ENCODE measurements around the gene ENTPD5.

DNA sequence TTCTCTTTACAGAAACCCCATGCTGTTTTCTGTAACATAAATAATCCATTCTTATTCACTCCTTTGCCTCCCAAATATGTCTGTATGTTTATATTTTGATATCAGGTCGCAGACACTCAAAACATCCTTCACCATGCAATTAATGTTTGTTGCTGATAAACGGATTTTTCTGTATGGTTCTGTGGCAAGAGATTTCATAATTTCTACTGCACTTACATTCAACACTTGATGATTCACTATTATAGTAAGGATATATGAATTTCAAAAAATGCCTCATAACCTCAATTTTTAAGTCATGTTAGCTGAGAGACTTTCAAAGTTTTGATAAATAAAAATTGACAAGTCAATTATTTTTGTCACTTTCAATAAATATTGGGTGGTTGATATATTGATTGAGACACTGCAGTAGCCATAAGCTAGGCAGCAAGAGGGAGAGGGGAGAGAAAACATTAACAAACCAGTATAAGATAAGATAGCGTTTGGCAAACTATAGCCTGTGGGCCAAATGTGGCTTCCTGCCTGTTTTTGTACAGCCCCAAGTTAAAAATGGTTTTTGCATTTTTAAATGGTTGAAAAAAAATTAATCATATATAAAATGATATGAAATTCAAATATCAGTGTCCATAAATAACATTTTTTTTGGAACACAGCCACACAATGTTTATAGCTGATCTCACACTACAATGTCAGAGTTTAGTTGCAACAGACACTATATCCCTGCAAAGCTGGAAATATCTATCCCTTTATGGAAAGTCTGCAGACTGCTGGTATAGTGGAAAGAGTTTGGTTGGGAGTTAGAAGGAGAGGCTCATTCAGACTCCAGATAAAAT is 46.9 kb upstream of the ENTPD5 start:
- TF ChIP-seq, protein P1, sequence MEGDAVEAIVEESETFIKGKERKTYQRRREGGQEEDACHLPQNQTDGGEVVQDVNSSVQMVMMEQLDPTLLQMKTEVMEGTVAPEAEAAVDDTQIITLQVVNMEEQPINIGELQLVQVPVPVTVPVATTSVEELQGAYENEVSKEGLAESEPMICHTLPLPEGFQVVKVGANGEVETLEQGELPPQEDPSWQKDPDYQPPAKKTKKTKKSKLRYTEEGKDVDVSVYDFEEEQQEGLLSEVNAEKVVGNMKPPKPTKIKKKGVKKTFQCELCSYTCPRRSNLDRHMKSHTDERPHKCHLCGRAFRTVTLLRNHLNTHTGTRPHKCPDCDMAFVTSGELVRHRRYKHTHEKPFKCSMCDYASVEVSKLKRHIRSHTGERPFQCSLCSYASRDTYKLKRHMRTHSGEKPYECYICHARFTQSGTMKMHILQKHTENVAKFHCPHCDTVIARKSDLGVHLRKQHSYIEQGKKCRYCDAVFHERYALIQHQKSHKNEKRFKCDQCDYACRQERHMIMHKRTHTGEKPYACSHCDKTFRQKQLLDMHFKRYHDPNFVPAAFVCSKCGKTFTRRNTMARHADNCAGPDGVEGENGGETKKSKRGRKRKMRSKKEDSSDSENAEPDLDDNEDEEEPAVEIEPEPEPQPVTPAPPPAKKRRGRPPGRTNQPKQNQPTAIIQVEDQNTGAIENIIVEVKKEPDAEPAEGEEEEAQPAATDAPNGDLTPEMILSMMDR (IDR thresholded peaks at IDR 0.05), result no peak
- no peak for TF ChIP-seq POLR2A (IDR thresholded peaks at IDR 0.05)

Data from uterus (tissue), 2 donors.